ENCODE data around the gene IFT27.

DNA sequence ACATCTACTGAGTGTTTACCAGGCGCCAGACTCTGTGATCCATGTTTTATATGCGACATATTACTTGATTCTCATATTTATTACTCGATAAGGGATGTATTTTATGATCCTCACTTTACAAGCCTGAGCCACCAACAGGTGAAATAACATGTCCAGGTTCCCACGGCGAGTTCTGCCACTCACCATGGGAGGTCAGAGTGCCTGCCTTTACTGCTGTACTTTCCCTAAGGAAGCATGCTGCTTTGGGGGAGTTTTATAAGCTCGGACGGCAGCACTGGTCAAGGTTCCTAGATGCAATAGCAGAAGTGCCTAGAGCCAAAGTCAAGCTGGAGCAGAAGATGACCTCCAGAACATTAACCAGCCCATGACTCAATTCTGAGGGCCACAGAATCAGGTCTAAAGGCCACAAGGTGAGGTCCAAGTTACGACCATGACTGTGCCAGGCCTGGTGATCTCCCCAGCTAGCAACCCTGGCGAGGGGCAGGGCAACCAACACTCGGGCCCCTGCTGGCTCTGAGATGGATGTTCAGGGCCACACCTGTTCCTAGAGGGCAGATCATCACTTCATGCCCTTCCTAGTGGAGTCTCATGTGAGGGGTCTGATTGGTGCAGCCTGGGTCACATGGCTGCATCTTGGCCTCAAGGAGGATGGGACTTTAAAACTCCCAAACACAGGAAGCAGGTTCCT lies 14.2 kb downstream of the IFT27 start:
- TF ChIP-seq, protein P1, sequence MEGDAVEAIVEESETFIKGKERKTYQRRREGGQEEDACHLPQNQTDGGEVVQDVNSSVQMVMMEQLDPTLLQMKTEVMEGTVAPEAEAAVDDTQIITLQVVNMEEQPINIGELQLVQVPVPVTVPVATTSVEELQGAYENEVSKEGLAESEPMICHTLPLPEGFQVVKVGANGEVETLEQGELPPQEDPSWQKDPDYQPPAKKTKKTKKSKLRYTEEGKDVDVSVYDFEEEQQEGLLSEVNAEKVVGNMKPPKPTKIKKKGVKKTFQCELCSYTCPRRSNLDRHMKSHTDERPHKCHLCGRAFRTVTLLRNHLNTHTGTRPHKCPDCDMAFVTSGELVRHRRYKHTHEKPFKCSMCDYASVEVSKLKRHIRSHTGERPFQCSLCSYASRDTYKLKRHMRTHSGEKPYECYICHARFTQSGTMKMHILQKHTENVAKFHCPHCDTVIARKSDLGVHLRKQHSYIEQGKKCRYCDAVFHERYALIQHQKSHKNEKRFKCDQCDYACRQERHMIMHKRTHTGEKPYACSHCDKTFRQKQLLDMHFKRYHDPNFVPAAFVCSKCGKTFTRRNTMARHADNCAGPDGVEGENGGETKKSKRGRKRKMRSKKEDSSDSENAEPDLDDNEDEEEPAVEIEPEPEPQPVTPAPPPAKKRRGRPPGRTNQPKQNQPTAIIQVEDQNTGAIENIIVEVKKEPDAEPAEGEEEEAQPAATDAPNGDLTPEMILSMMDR (conservative IDR thresholded peaks at IDR 0.05; ENCODE audit: low read depth in 2 of 2): no peak
- TF ChIP-seq CREB1 (CRISPR knock-in tag; IDR thresholded peaks at IDR 0.05; ENCODE audit: low read depth) (no peak), EZH2phosphoT487 (IDR thresholded peaks at IDR 0.05; ENCODE audit: unreplicated experiment) (no peak), POLR2AphosphoS5 (IDR thresholded peaks at IDR 0.05; ENCODE audit: low read depth) (no peak), NANOG (IDR thresholded peaks at IDR 0.05; ENCODE audit: borderline replicate concordance) (no peak), EZH2 (IDR thresholded peaks at IDR 0.05; ENCODE audit: low read depth, unreplicated experiment) (no peak), ZNF114 (CRISPR knock-in tag; IDR thresholded peaks at IDR 0.05) (no peak), ZNF331 (CRISPR knock-in tag; IDR thresholded peaks at IDR 0.05; ENCODE audit: low read depth) (no peak), STAT1 (IDR thresholded peaks at IDR 0.05; ENCODE audit: unreplicated experiment) (no peak)
- TF ChIP-seq, protein P2, sequence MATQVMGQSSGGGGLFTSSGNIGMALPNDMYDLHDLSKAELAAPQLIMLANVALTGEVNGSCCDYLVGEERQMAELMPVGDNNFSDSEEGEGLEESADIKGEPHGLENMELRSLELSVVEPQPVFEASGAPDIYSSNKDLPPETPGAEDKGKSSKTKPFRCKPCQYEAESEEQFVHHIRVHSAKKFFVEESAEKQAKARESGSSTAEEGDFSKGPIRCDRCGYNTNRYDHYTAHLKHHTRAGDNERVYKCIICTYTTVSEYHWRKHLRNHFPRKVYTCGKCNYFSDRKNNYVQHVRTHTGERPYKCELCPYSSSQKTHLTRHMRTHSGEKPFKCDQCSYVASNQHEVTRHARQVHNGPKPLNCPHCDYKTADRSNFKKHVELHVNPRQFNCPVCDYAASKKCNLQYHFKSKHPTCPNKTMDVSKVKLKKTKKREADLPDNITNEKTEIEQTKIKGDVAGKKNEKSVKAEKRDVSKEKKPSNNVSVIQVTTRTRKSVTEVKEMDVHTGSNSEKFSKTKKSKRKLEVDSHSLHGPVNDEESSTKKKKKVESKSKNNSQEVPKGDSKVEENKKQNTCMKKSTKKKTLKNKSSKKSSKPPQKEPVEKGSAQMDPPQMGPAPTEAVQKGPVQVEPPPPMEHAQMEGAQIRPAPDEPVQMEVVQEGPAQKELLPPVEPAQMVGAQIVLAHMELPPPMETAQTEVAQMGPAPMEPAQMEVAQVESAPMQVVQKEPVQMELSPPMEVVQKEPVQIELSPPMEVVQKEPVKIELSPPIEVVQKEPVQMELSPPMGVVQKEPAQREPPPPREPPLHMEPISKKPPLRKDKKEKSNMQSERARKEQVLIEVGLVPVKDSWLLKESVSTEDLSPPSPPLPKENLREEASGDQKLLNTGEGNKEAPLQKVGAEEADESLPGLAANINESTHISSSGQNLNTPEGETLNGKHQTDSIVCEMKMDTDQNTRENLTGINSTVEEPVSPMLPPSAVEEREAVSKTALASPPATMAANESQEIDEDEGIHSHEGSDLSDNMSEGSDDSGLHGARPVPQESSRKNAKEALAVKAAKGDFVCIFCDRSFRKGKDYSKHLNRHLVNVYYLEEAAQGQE (IDR thresholded peaks at IDR 0.05; ENCODE audit: unreplicated experiment): no peak
- TF ChIP-seq, protein P3, sequence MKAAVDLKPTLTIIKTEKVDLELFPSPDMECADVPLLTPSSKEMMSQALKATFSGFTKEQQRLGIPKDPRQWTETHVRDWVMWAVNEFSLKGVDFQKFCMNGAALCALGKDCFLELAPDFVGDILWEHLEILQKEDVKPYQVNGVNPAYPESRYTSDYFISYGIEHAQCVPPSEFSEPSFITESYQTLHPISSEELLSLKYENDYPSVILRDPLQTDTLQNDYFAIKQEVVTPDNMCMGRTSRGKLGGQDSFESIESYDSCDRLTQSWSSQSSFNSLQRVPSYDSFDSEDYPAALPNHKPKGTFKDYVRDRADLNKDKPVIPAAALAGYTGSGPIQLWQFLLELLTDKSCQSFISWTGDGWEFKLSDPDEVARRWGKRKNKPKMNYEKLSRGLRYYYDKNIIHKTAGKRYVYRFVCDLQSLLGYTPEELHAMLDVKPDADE (IDR thresholded peaks at IDR 0.05): no peak

Measured in GM23338 (cell line).